ENCODE results near the gene REXO4. TPM values are rescaled to one million over a fixed set of nuclear protein-coding genes. Genes with fewer than 3 reads are reported as not detected.

REXO4 gene
- total and polyA plus RNA-seq, 7 experiments from 2014 or later = 14.0 to 44.1 (median 28.6) TPM

DNA sequence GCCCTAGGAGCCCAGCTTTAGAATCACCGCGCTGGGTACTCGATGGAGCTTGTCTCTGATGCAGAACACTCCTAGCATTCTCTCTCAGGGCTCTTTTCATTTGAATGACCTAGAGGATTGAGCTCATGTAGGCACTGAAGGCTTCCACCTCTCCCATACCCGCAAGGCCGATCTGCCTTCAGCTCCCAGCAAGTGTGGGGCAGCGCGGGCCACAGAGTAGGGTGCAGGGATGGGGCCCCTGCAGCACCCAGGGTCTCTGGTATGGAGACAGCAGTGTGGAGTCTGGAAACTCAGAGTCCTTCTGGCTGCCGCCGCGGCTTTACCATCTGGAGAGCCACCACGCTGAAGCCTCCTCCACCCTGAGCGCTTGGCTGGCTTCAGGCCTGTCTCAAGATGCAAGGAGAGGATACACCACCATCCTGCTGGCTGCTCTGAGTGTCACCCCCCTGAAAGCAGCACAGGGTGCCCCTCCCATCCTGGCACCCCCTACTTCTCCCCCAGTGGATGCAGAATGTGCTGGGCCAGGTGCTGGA, 28.7 kb downstream of the REXO4 start:
- H3K4me1 Mint-ChIP-seq = no peaks in the 10 kb centered on the region
- peaks cover 0 to 9% (median 0%) of the 10 kb centered on the region in 5 donors for H3K27me3 Mint-ChIP-seq
- Histone ChIP-seq H3K9me3 (ENCODE audit: control insufficient read depth in 2 of 3, low read length in 3 of 3) (no peaks in the 10 kb centered on the region), H3K36me3 (ENCODE audit: control insufficient read depth in 2 of 3, insufficient read depth in 3 of 3, low read length in 3 of 3) (no peaks in the 10 kb centered on the region), H3K27ac (ENCODE audit: low read depth, low read length) (no peak overlapping the region), H3K27me3 (ENCODE audit: control insufficient read depth in 2 of 2, insufficient read depth in 2 of 2, low read length in 2 of 2) (no peaks in the 10 kb centered on the region), H3K4me1 (ENCODE audit: control insufficient read depth in 2 of 2, insufficient read depth in 2 of 2, low read length in 2 of 2) (no peaks in the 10 kb centered on the region), H3K4me3 (ENCODE audit: low read length) (no peak overlapping the region)
- no peaks in the 10 kb centered on the region for H3K36me3 Mint-ChIP-seq
- DNase-seq (no peak), ATAC-seq (no peak)
- H3K27ac Mint-ChIP-seq = no peak overlapping the region
- intact Hi-C loops (cut with micrococcal nuclease) = no loop called here
- H3K9me3 Mint-ChIP-seq = no peaks in the 10 kb centered on the region
- ChIA-PET CTCF (interaction anchor here (0.6 kb wide), 1 partner anchor 33 kb away, joined by 3 read pairs; no protein-coding TSS in a partner anchor), POLR2A (no interaction called here)
- H3K4me3 Mint-ChIP-seq = no peak overlapping the region

DNA sequence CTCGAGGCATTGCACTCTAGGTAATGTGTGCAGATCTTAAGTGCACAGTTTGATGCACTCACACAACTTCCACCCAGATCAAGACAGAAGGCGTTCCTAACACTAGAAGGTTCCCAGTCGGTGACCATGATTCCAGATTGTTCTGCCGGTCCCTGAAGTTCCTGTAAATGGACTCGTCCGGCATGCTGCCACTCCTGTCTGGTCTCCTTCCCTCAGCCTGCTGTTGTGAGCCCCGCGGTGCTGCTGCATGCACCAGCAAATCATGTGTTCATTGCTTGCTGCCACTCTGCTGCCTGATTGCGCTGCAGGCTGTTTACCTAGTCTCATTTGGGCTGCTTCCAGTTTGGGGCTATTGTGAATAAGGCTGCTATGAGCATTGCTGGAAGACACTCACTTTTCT, 30.1 kb downstream of the REXO4 start:
- H3K27ac Mint-ChIP-seq = no peak overlapping the region
- no peak overlapping the region for H3K4me3 Mint-ChIP-seq
- ATAC-seq = no peak
- ChIA-PET CTCF (no interaction called here), POLR2A (no interaction called here)
- peaks cover 0 to 9% (median 0%) of the 10 kb centered on the region in 5 donors for H3K27me3 Mint-ChIP-seq
- H3K36me3 ChIP-seq (ENCODE audit: control insufficient read depth in 2 of 3, insufficient read depth in 3 of 3, low read length in 3 of 3) = no peaks in the 10 kb centered on the region
- intact Hi-C loops (cut with micrococcal nuclease) = no loop called here
- no peaks in the 10 kb centered on the region for H3K9me3 Mint-ChIP-seq
- H3K36me3 Mint-ChIP-seq = no peaks in the 10 kb centered on the region
- no peak overlapping the region for H3K4me3 ChIP-seq (ENCODE audit: low read length)
- H3K4me1 ChIP-seq (ENCODE audit: control insufficient read depth in 2 of 2, insufficient read depth in 2 of 2, low read length in 2 of 2) = no peaks in the 10 kb centered on the region
- H3K27me3 ChIP-seq (ENCODE audit: control insufficient read depth in 2 of 2, insufficient read depth in 2 of 2, low read length in 2 of 2) = no peaks in the 10 kb centered on the region
- H3K4me1 Mint-ChIP-seq = no peaks in the 10 kb centered on the region
- DNase-seq = no peak
- H3K9me3 ChIP-seq (ENCODE audit: control insufficient read depth in 2 of 3, low read length in 3 of 3) = no peaks in the 10 kb centered on the region
- H3K27ac ChIP-seq (ENCODE audit: low read depth, low read length) = no peak overlapping the region

DNA sequence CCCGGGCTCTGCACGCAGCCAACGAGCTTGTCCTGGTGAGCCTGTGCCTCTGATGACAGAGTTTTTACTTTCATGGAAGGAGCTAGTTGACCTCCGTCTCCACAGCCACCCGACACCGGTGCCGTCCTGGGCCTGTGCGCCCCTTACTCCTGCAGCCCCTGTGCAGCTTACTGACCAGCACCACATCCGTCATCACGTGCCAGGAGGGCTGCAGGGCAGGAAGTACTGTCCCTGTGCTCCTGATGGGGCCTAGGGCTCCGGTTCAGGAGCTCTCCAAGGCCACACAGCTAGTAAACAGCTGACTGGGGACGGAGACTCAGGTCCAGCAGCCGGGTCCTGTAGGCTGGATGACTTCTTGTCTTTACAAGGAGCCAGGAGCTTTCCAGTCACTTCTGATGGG, 31.5 kb downstream of the REXO4 start:
- H3K9me3 ChIP-seq (ENCODE audit: control insufficient read depth in 2 of 3, low read length in 3 of 3) = no peaks in the 10 kb centered on the region
- intact Hi-C loops (cut with micrococcal nuclease) = no loop called here
- H3K27me3 ChIP-seq (ENCODE audit: control insufficient read depth in 2 of 2, insufficient read depth in 2 of 2, low read length in 2 of 2) = no peaks in the 10 kb centered on the region
- H3K36me3 ChIP-seq (ENCODE audit: control insufficient read depth in 2 of 3, insufficient read depth in 3 of 3, low read length in 3 of 3) = no peaks in the 10 kb centered on the region
- no peaks in the 10 kb centered on the region for H3K9me3 Mint-ChIP-seq
- ATAC-seq (no peak), DNase-seq (no peak)
- peaks cover 0 to 9% (median 0%) of the 10 kb centered on the region in 5 donors for H3K27me3 Mint-ChIP-seq
- POLR2A ChIA-PET = no interaction called here
- H3K4me3 ChIP-seq (ENCODE audit: low read length) = no peak overlapping the region
- H3K27ac Mint-ChIP-seq = no peak overlapping the region
- no peaks in the 10 kb centered on the region for H3K36me3 Mint-ChIP-seq
- H3K4me1 ChIP-seq (ENCODE audit: control insufficient read depth in 2 of 2, insufficient read depth in 2 of 2, low read length in 2 of 2) = no peaks in the 10 kb centered on the region
- H3K4me3 Mint-ChIP-seq = no peak overlapping the region
- H3K4me1 Mint-ChIP-seq = no peaks in the 10 kb centered on the region
- CTCF ChIA-PET = interaction anchor here (0.5 kb wide), 1 partner anchor 11 kb away, joined by 4 read pairs; no protein-coding TSS in a partner anchor
- no peak overlapping the region for H3K27ac ChIP-seq (ENCODE audit: low read depth, low read length)

DNA sequence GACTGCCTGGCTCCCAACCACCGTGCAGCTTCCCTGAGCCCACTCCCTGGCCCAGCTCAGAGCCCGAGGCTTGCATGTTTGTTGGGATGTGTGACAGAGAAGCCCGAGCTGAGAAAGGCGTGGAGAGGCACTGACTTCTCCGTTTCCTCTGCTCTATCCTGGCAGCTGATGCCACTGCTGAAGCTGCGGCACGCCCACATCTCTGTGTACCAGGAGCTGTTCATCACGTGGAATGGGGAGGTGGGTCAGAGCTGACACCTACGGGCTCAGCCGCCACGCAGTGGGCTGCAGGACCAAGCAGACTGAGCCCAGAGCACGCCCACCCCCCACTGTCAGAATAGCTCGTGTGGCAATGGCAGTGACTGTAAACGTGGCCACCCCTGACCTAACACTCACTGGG, 32.4 kb downstream of the REXO4 start:
- no peak overlapping the region for H3K4me3 ChIP-seq (ENCODE audit: low read length)
- no peaks in the 10 kb centered on the region for H3K36me3 ChIP-seq (ENCODE audit: control insufficient read depth in 2 of 3, insufficient read depth in 3 of 3, low read length in 3 of 3)
- intact Hi-C loops (cut with micrococcal nuclease) = no loop called here
- ATAC-seq = no peak
- no peaks in the 10 kb centered on the region for H3K4me1 ChIP-seq (ENCODE audit: control insufficient read depth in 2 of 2, insufficient read depth in 2 of 2, low read length in 2 of 2)
- POLR2A ChIA-PET = interaction anchor here (1.0 kb wide), 1 partner anchor 32 kb away, joined by 3 read pairs; the partner anchor contains the start of gene REXO4
- CTCF ChIA-PET = no interaction called here
- Mint-ChIP-seq H3K27me3 (peaks cover 0 to 6% (median 0%) of the 10 kb centered on the region in 5 donors), H3K27ac (no peak overlapping the region), H3K4me1 (no peaks in the 10 kb centered on the region), H3K9me3 (no peaks in the 10 kb centered on the region), H3K36me3 (no peaks in the 10 kb centered on the region), H3K4me3 (no peak overlapping the region)
- DNase-seq = no peak
- no peaks in the 10 kb centered on the region for H3K27me3 ChIP-seq (ENCODE audit: control insufficient read depth in 2 of 2, insufficient read depth in 2 of 2, low read length in 2 of 2)
- no peak overlapping the region for H3K27ac ChIP-seq (ENCODE audit: low read depth, low read length)
- H3K9me3 ChIP-seq (ENCODE audit: control insufficient read depth in 2 of 3, low read length in 3 of 3) = no peaks in the 10 kb centered on the region

DNA sequence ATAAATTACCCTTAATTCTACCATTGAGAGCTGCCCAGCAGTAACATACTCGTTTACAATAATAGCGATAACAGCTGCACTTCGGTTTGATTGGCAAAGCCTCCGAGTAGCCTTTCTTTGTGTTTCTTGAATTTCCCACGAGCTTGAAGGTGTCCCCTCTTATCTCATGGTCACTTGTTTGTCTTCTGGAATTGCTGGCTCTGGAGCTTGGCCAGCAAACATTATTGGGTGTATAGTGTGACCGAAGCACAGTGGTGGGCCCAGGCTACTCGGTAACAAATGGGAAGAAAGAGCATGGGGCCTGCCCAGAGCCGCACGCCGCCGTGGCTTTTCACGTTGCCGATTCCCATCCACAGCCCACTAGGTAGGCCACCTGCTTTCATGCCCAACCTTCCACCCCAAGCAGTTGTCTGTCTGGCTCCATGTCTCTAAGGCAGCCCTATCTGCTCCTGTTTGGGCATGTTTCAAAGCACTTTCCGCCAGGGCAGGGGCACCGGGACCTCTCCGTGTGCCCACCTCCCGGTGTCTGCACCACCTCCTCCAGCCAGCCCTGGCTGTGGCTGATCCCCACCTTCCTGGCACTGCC, 33.0 kb downstream of the REXO4 start:
- no peak for ATAC-seq
- ChIA-PET CTCF (no interaction called here), POLR2A (interaction anchor here (1.0 kb wide), 1 partner anchor 33 kb away, joined by 3 read pairs; the partner anchor contains the start of gene REXO4)
- H3K27ac Mint-ChIP-seq = no peak overlapping the region
- H3K4me1 Mint-ChIP-seq = no peaks in the 10 kb centered on the region
- Histone ChIP-seq H3K9me3 (ENCODE audit: control insufficient read depth in 2 of 3, low read length in 3 of 3) (no peaks in the 10 kb centered on the region), H3K4me3 (ENCODE audit: low read length) (no peak overlapping the region), H3K36me3 (ENCODE audit: control insufficient read depth in 2 of 3, insufficient read depth in 3 of 3, low read length in 3 of 3) (no peaks in the 10 kb centered on the region), H3K27me3 (ENCODE audit: control insufficient read depth in 2 of 2, insufficient read depth in 2 of 2, low read length in 2 of 2) (no peaks in the 10 kb centered on the region), H3K27ac (ENCODE audit: low read depth, low read length) (no peak overlapping the region), H3K4me1 (ENCODE audit: control insufficient read depth in 2 of 2, insufficient read depth in 2 of 2, low read length in 2 of 2) (no peaks in the 10 kb centered on the region)
- peaks cover 0 to 5% (median 0%) of the 10 kb centered on the region in 5 donors for H3K27me3 Mint-ChIP-seq
- no peaks in the 10 kb centered on the region for H3K9me3 Mint-ChIP-seq
- intact Hi-C loops (cut with micrococcal nuclease) = no loop called here
- no peak for DNase-seq
- no peak overlapping the region for H3K4me3 Mint-ChIP-seq
- no peaks in the 10 kb centered on the region for H3K36me3 Mint-ChIP-seq

DNA sequence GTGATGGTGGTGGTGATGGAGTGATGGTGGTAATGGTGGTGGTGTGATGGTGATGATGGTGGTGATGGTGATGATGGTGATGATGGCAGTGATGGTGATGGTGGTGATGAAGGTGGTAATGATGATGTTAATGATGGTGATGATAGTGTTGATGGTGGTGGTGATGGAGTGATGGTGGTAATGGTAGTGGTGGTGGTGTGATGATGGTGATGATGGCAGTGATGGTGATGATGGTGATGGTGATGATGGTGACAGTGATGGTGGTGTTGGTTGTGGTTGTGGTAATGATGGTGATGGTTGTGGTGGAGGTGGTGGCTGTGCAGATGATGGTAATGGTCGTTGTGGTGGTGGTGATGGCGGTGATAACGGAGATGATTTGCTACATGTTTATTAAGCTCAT, 34.4 kb downstream of the REXO4 start:
- DNase-seq = no peak
- ChIA-PET POLR2A (no interaction called here), CTCF (no interaction called here)
- Histone ChIP-seq H3K9me3 (ENCODE audit: control insufficient read depth in 2 of 3, low read length in 3 of 3) (no peaks in the 10 kb centered on the region), H3K36me3 (ENCODE audit: control insufficient read depth in 2 of 3, insufficient read depth in 3 of 3, low read length in 3 of 3) (no peaks in the 10 kb centered on the region), H3K27me3 (ENCODE audit: control insufficient read depth in 2 of 2, insufficient read depth in 2 of 2, low read length in 2 of 2) (no peaks in the 10 kb centered on the region), H3K4me3 (ENCODE audit: low read length) (no peak overlapping the region), H3K27ac (ENCODE audit: low read depth, low read length) (no peak overlapping the region), H3K4me1 (ENCODE audit: control insufficient read depth in 2 of 2, insufficient read depth in 2 of 2, low read length in 2 of 2) (no peaks in the 10 kb centered on the region)
- H3K4me3 Mint-ChIP-seq = no peak overlapping the region
- no peak for ATAC-seq
- H3K9me3 Mint-ChIP-seq = no peaks in the 10 kb centered on the region
- H3K36me3 Mint-ChIP-seq = no peaks in the 10 kb centered on the region
- H3K4me1 Mint-ChIP-seq = no peaks in the 10 kb centered on the region
- H3K27ac Mint-ChIP-seq = no peak overlapping the region
- intact Hi-C loops (cut with micrococcal nuclease) = no loop called here
- no peaks in the 10 kb centered on the region for H3K27me3 Mint-ChIP-seq

DNA sequence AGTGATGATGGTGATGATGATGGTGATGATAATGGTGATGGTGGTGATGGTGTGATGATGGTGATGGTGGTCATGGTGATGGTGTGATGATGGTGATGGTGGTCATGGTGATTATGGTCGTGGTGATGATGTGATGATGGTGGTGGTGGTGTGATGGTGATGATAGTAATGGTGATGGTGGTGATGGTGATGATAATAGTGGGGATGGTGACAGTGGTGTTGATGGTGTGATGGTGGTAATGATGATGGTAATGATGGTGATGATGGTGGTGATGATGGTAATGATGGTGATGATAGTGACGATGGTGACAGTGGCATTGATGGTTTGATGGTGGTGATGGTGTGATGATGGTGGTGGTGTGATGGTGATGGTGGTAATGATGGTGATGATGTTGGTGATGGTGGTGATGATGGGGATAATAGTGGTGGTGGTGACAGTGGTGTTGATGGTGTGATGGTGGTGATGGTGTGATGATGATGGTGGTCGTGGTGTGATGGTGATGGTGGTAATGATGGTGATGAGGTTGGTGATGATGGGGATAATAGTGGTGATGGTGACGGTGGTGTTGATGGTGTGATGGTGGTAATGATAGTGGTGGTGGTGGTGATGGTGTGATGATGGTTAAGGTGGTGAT, 35.2 kb downstream of the REXO4 start:
- Histone ChIP-seq H3K27ac (ENCODE audit: low read depth, low read length) (no peak overlapping the region), H3K4me1 (ENCODE audit: control insufficient read depth in 2 of 2, insufficient read depth in 2 of 2, low read length in 2 of 2) (no peaks in the 10 kb centered on the region), H3K36me3 (ENCODE audit: control insufficient read depth in 2 of 3, insufficient read depth in 3 of 3, low read length in 3 of 3) (no peaks in the 10 kb centered on the region), H3K9me3 (ENCODE audit: control insufficient read depth in 2 of 3, low read length in 3 of 3) (no peaks in the 10 kb centered on the region), H3K4me3 (ENCODE audit: low read length) (no peak overlapping the region), H3K27me3 (ENCODE audit: control insufficient read depth in 2 of 2, insufficient read depth in 2 of 2, low read length in 2 of 2) (no peaks in the 10 kb centered on the region)
- ChIA-PET POLR2A (no interaction called here), CTCF (no interaction called here)
- no peaks in the 10 kb centered on the region for H3K4me1 Mint-ChIP-seq
- intact Hi-C loops (cut with micrococcal nuclease) = no loop called here
- no peaks in the 10 kb centered on the region for H3K27me3 Mint-ChIP-seq
- H3K27ac Mint-ChIP-seq = no peak overlapping the region
- ATAC-seq = no peak
- H3K36me3 Mint-ChIP-seq = no peaks in the 10 kb centered on the region
- no peak overlapping the region for H3K4me3 Mint-ChIP-seq
- no peak for DNase-seq
- no peaks in the 10 kb centered on the region for H3K9me3 Mint-ChIP-seq

Measured in naive thymus-derived CD4-positive, alpha-beta T cell (primary cell).